Measurements from ENCODE around the gene OPCML. TPM values are rescaled to one million over a fixed set of nuclear protein-coding genes. Genes with fewer than 3 reads are reported as not detected.

OPCML gene
- polyA plus RNA-seq, 3 donors, result not detected

GRCh38 chr11:133390803-133391202 is 141.5 kb downstream of the OPCML start:
- Mint-ChIP-seq H3K27ac (no peak overlapping the region), H3K36me3 (no peaks in the 10 kb centered on the region), H3K9me3 (peaks cover 0 to 3% (median 0%) of the 10 kb centered on the region in 7 donors), H3K4me3 (no peak overlapping the region), H3K4me1 (no peaks in the 10 kb centered on the region), H3K27me3 (ENCODE audit: low read depth in 3 of 3) (peaks cover 0 to 2% (median 2%) of the 10 kb centered on the region in 3 donors)
- H3K4me2 ChIP-seq (replicated peaks; ENCODE audit: extremely low read depth, low read length, poor library complexity, severe bottlenecking), result no peak overlapping the region
- no peaks in the 10 kb centered on the region for H3K27me3 ChIP-seq (ENCODE audit: control insufficient read depth in 2 of 2, insufficient read depth in 2 of 2, low read length in 2 of 2)
- H3K36me3 ChIP-seq (replicated peaks in 1 of 2; ENCODE audit: control insufficient read depth in 1 of 2, insufficient read depth in 2 of 2, low read length in 2 of 2), result no peaks in the 10 kb centered on the region
- H3K4me1 ChIP-seq (ENCODE audit: control insufficient read depth in 1 of 2, insufficient read depth in 2 of 2, low read length in 2 of 2), result no peaks in the 10 kb centered on the region
- no peak overlapping the region for H3K4me3 ChIP-seq (replicated peaks in 1 of 3; ENCODE audit: low read depth in 2 of 3, low read length in 3 of 3)
- H2AFZ ChIP-seq (ENCODE audit: insufficient read depth, low read depth, low read length, poor library complexity, severe bottlenecking), result no peak overlapping the region
- WGBS (ENCODE audit: insufficient coverage), result 95% methylated on average over 9 of the region's 14 CpGs
- intact Hi-C loops (cut with micrococcal nuclease), result no loop called here
- no peaks in the 10 kb centered on the region for H4K20me1 ChIP-seq (ENCODE audit: insufficient read depth, low read length)
- no peaks in the 10 kb centered on the region for H3K79me2 ChIP-seq (ENCODE audit: insufficient read depth, low read length)
- H3K9me3 ChIP-seq (replicated peaks in 1 of 2; ENCODE audit: control insufficient read depth in 1 of 2, insufficient read depth in 1 of 2, low read length in 2 of 2), result no peaks in the 10 kb centered on the region
- H3K27ac ChIP-seq (ENCODE audit: low read depth in 1 of 2, low read length in 2 of 2), result no peak overlapping the region
- TF ChIP-seq CTCF (IDR thresholded peaks at IDR 0.05), result no peak
- no peak for DNase-seq
- H3K9ac ChIP-seq (ENCODE audit: insufficient read depth, low read length, poor library complexity, severe bottlenecking), result no peak overlapping the region

- H3K27me3 Mint-ChIP-seq (ENCODE audit: low read depth in 3 of 3), result peaks cover 0 to 2% (median 2%) of the 10 kb centered on the region in 3 donors
- intact Hi-C loops (cut with micrococcal nuclease), result no loop called here
- 57% methylated on average over 1 of the region's 5 CpGs for WGBS (ENCODE audit: insufficient coverage)
- H3K27ac ChIP-seq (ENCODE audit: low read depth in 1 of 2, low read length in 2 of 2), result no peak overlapping the region
- no peak for TF ChIP-seq CTCF (IDR thresholded peaks at IDR 0.05)
- no peak overlapping the region for H3K9ac ChIP-seq (ENCODE audit: insufficient read depth, low read length, poor library complexity, severe bottlenecking)
- no peak for DNase-seq
- no peak overlapping the region for H3K4me2 ChIP-seq (replicated peaks; ENCODE audit: extremely low read depth, low read length, poor library complexity, severe bottlenecking)
- no peak overlapping the region for H3K27ac Mint-ChIP-seq
- no peak overlapping the region for H3K4me3 Mint-ChIP-seq
- H3K9me3 Mint-ChIP-seq, result peaks cover 0 to 3% (median 0%) of the 10 kb centered on the region in 7 donors
- H4K20me1 ChIP-seq (ENCODE audit: insufficient read depth, low read length), result no peaks in the 10 kb centered on the region
- no peaks in the 10 kb centered on the region for H3K79me2 ChIP-seq (ENCODE audit: insufficient read depth, low read length)
- no peak overlapping the region for H3K4me3 ChIP-seq (replicated peaks in 1 of 3; ENCODE audit: low read depth in 2 of 3, low read length in 3 of 3)
- no peak overlapping the region for H2AFZ ChIP-seq (ENCODE audit: insufficient read depth, low read depth, low read length, poor library complexity, severe bottlenecking)
- H3K4me1 Mint-ChIP-seq, result no peaks in the 10 kb centered on the region
- no peaks in the 10 kb centered on the region for H3K27me3 ChIP-seq (ENCODE audit: control insufficient read depth in 2 of 2, insufficient read depth in 2 of 2, low read length in 2 of 2)
- H3K36me3 Mint-ChIP-seq, result no peaks in the 10 kb centered on the region
- H3K9me3 ChIP-seq (replicated peaks in 1 of 2; ENCODE audit: control insufficient read depth in 1 of 2, insufficient read depth in 1 of 2, low read length in 2 of 2), result no peaks in the 10 kb centered on the region
- no peaks in the 10 kb centered on the region for H3K4me1 ChIP-seq (ENCODE audit: control insufficient read depth in 1 of 2, insufficient read depth in 2 of 2, low read length in 2 of 2)
- H3K36me3 ChIP-seq (replicated peaks in 1 of 2; ENCODE audit: control insufficient read depth in 1 of 2, insufficient read depth in 2 of 2, low read length in 2 of 2), result no peaks in the 10 kb centered on the region
Measured at GRCh38 chr11:133388975-133389568, 143.2 kb downstream of the OPCML start.
